LNCAP (cell line): Measurements from ENCODE around the gene PACSIN1.

Experiments
- TF ChIP-seq, protein P1 (sequence below): fragments of 450-650 bp; IDR thresholded peaks from 2 replicates; pipeline ENCODE4 v1.5.1; 2017; ENCODE audit warnings: mild to moderate bottlenecking

PACSIN1 gene

DNA sequence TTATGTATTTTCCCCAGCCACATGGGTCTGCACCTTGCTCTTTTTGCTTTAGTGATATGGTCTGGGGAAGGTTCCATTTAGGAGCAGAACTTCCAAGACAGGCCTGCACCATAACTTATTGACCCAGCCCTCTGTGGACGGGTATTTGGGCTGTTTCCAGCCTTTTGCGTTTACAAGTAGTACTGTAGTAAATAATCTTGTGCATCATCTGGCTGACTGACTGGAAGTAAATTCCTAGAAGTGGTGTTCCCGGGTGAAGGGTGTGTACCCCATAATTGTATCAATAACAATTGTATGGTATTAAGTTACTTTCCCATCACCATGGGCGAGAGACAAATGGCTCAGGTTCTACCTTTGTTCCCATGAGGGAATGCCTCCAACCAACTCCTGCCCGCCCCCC, 58.6 kb downstream of the PACSIN1 start:
- TF ChIP-seq, protein P1, sequence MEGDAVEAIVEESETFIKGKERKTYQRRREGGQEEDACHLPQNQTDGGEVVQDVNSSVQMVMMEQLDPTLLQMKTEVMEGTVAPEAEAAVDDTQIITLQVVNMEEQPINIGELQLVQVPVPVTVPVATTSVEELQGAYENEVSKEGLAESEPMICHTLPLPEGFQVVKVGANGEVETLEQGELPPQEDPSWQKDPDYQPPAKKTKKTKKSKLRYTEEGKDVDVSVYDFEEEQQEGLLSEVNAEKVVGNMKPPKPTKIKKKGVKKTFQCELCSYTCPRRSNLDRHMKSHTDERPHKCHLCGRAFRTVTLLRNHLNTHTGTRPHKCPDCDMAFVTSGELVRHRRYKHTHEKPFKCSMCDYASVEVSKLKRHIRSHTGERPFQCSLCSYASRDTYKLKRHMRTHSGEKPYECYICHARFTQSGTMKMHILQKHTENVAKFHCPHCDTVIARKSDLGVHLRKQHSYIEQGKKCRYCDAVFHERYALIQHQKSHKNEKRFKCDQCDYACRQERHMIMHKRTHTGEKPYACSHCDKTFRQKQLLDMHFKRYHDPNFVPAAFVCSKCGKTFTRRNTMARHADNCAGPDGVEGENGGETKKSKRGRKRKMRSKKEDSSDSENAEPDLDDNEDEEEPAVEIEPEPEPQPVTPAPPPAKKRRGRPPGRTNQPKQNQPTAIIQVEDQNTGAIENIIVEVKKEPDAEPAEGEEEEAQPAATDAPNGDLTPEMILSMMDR, result no peak

DNA sequence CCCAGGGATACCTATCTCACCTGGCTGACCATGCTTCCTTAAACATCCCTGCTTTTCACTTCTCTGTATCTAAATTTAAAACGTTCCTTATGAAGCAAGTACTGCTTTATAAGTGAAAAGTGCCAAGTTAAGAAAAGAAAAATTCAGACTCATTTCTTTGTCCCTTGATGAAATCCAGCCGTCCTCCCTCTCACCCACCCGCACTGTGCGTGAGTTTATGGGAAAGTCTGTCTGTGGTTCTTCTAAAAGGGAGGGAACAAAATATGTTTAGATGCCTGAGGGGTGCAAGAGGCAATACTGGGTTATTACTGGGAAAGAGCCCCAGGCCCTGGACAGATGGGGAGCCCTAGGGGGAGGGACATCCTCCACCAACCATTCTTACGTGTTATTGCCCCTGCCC, 59.1 kb downstream of the PACSIN1 start:
- TF ChIP-seq, protein P1, result no peak

DNA sequence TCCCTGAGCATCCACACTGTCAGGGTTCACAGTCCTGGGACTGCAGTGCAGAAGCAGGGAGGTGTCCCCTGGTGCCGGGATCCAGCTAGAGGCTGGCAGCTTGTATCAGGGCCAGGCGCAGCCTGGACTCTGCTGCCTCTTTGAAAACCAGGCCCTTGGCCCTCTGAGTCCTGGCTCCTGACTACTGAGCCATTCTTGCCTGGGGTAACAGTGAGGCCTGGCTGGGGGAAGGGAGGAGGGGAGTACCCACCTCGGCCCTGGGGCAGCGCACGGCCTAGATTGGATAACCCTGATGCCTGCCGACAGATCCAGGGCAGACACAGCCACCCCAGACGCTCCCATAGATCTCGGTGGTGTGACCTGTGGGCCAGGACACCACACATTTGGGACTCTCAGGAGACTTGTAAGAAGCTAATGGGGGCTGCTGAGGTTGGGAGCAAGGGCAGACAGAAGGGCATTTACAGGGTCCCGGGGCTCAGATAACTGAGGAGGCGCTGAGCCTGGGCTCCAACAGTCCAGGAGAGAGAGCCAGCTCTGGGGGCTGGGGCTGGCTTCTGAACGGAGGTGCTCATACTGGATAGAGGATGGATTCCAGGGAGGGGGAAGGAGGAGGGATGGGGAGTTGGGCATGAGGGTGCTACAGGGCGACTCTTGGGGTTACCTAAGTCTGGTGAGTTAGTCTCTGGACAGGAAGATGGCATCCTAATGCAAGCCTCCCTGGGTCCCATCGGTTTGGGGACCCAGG, 59.7 kb downstream of the PACSIN1 start:
- TF ChIP-seq, protein P1, result no peak

DNA sequence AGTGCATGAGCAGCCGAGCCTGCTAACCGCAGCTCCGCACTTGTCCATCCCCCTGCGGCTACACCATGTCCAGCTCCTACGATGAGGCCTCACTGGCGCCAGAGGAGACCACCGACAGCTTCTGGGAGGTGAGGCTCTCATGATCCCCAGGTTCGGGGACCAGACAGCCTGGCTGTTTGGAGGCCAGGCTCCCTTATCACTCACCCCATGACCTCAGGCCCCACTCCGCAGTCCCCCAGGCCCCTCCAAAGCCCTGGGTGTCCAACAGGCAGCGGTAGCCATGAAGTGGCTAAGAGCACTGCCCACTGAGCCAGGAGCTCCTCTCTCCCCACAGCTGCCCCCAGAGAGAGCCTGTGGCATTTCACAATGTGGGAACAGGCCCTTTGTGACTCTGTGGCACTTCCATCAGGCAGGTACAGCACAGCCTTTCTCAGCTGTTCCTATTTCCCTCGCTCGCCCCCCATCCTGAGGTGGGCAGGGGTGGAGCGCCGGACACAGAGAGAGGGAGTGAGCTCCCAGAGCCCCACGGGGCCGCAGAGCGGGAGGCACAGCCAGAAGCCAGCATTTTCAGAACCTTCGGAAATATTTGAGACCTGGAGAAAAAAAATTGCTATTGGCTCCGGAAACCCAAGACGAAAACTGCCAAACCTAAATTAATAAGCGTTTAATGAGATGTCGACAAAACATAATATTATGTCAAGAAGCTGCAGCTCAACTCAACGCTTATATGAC, 60.5 kb downstream of the PACSIN1 start:
- TF ChIP-seq, protein P1, result no peak

DNA sequence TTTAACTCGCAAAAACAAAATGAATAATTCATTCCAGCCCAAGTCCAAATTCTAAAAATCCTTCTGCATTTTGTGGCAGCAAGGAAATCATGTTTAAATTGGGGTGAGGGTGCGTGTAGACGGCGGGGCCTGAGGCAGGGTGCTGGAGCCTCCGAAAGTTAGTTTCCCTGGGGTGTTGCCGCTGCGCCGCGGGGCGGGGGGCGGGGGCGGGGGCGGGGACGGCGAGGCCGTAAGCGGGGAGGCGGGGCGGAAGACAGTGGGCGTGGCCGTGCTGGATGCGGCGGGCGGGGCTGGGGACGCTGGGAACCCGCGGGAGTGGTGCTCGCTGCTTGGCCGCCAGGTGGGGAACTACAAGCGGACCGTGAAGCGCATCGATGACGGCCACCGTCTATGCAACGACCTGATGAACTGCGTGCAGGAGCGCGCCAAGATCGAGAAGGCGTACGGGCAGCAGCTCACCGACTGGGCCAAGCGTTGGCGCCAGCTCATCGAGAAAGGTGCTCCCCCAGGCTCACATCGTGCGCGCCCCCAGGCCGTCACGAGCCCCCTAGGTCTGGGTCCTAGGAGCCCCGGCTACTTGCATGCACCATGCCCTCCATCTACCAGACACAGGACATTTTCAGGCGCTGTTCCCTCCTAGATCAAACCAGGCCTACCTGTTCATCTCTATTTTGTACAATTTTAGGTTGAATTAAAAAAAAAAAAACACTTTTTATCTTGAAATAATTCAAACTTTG, 61.3 kb downstream of the PACSIN1 start:
- TF ChIP-seq, protein P1, result peak; percentile 55

DNA sequence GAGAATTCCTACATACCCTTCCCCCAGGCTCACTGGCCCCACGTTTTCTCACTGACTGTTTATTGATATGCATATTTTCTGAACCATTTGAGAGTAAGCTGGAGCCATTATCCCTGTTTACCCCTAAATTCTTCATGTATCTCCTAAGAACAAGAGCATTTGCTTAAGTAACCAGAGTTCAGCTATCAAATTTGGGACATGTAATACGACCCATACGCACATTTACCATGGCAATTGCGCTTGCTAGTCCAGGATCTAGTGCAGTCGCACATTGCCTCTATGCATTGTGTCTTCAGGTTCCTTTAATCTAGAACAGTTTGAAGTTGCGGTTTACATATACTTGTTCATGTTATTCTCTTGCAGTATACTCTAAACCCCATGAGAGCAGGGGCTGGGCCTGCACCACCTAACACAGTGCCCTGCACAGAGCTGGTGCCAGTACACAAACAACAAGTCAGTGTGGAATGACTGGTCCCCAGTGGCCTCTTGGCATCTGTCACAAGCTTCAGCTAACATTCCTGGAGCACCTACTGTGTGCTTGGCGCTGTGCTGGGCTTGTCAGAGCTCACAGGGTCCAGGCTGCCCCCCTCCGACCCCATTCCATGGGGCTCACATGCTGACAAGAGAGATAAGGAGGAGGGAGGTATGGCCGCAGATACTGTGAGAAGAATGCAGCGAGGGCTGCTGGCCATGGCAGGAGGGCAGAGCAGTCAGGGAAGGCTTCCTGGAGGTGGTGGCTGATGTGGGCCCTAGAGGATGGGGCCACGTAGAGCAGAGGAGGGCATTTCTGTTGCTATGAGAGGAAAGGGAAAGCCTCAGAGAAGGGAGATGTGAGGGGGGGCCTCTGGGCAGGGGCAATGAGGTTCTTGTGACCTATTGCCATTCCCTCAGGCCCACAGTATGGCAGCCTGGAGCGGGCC, 62.1 kb downstream of the PACSIN1 start:
- TF ChIP-seq, protein P1, result no peak
